Germinal center (tissue), 1 donor: ENCODE results near the gene EHD3.

Experiments used
- DNase-seq: peaks from one replicate; pipeline ENCODE4 v3.0.0; 2012; ENCODE audit warnings: mixed read lengths, low spot score

The EHD3 gene

DNA sequence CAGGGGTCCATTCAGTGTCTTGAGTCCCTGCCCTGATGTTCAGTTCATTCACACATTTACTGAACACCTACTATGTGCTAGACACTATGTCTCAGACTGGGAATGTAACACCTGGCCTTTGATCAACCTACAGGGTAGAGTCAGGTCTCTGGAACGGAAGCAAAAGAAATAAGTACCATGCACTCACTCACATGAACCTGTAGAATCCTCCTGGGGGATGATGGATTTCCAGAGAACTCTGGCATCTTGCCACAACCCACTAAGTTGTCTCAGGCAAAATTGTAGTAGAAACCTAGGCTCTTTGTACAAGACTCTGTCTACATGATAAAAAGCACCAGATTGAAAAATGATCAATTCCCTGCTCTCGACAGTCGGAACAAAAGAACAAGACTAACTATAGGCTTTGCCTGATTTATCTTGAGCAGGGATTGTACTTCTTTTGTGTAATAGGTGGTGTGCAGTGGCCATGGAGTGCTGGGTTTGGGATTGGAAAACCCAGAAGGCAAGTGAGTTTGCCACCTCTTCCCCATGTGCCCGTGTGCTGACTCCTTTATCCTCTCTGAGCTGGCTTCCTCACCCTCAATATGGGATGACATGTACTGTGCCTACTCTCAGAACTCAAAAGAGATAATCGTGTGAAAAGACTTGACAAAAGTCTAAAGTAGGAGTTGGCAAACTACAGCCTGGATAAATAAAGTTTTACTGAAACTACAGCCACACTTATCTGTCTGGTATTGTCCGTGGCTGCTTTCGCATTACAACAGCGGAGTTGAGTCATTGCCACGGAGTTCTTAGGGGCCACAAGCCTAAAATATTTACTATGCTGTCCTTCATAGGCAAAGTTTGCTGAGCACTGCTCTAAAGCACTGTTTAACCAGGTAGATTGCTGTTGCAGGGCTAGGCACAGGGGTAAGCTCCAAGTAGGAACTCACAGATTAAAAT, 21.0 kb upstream of the EHD3 start:
- no peak for DNase-seq

DNA sequence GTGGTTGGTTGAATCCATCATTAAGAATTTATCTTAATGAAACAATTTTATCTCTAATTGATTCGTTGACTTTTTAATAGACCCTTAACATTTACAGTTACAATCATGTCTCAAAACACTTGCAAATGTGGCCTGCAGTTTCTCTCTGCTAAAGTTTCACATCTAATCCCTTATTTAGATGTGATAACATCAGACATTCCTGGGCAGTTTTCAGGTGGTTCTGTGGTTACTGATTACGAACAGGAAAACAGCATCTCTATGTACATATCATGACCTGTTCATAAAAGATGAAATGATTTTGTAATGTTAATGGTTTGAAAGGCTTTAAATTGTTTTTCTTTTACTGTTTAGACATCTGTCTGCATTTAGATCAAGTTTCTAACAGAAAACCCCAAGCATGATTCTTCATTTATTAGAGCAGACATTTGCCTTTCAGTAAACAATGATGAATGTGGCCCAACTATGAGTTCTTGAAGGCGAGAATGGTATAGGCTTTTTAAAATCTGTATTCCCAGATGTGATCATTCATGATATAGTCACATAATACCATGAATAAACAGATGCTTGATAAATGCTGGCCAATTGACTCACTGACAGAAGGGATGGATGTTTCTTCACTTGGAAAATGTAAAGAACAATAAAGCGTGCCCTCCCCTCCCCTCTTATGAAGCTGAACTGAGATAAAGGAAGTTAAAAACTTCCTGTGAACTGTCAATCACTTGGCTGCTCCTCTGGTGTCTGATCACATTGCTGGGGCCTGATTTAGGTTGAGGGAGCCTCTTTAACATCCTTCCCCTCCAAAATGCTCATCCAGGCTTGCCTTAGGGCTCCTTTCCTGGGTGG, 20.1 kb upstream of the EHD3 start:
- DNase-seq, result no peak

DNA sequence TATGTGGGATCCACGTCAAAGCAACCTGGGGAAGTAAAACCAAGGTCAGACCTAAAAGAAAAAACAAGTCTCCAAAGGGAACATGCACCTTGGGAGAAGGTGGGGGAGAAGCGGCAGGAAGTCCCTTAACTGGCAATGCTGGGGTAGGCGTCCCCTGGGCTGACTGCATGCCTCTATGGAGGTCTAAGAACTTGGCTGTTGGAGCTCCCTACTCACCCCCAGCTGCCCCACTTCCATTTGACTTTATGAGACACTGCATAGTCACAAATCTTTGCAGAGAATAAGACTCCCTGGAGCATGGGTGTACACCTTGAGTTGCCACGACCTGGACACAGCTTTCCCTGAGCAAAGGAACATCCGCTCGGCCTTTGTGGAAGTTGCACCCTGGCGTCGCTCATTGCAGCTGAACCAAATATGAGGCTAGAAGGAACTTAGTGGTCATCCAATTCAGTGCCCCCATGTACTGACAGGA, 19.5 kb upstream of the EHD3 start:
- no peak for DNase-seq

DNA sequence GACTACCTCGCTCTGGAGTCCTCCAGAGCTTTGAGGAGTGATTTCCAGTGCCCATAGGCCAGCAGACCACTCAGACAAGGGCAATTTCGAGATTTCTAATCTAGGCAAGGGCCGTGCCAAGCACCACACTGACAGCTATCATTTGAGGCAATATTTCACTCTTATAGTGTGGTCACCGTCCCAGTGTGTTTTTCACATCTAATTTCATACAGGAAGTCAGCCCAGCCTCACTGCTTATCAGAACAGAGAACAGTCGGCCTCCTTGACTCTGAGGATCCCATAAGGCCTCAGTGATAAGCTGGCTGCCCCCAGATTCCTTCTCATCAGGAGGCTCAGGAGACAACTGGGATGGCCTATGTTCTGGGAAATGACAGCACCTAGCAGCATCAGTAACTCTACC, 17.2 kb upstream of the EHD3 start:
- DNase-seq, result no peak

DNA sequence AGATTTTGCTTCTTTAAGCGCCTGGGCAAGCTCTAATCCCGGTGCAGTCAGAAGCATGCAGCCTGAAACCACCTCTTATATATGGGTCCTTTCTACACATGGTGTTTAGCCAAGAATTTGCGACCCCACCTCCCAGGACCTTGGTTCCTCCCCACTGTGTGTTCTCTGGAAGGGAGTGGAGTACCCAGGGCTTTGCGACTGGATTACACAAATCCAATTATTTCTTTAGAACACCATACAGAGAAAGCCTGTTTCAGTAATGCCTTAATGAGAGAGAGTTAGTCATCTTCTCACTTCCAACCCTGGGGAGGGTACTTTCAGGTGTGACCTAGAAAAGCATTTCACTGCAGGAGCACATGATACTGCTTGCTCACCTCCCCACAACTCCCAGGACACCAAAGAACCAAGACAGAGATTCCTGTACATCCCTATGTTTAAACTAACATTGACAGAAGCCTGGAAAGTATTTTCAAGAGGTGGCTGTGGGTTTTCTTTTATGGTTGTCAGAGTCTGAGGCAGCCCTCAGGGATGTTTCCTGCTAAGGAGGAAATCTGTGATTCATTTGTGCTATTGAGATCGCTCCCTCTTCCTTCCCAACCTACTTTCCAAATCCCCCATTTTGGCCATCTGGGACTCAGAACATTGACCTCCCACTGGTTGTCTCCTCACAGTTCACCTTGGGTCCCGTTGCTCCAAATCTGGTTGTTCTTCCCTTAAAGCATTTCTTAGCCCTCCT, 16.3 kb upstream of the EHD3 start, which contains the start of gene CAPN14:
CAPN14 (minus strand) TSS at position 51 of the 736 bp plus-strand sequence. CDS start 12,068 bp downstream, outside the sequence.
- DNase-seq, result no peak

DNA sequence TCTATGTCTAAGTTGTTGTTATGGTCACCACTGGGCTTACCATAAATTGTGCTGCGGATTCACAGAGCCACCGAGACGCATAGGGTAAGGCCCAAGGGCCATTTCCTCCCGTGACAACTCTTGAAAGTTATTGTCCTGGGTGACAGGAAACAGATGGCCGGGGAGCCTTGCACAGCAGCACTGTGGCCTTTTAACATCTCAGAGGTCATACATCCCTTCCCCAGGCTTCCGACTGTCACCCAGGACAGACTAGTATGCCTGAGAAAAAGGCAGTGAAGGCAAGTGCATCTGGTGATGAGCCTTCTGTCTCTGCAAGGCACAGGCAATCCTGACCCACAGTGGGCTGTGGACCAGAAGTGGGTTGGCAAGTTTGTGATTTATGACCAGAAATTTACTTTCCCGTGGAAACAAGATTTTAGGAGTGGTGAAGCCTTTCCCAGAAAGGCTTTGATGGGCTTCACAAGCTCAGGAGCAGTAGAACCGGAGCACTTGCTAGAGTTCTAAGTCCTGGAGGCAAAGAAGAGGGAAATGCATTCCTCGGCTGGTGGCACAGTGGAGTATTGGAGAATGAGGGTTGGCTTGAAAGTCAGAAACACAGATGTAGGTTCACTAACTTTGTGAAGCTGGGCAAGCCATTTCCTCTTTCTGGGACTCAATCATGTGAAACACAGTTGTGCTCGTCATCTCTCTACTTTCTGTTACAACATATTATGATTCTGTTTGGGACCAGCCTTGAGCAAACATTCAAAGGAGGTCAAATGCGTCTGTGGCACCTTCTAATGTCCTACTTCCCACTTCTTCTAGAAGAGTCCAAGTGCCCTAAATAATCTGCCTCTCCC, 14.6 kb upstream of the EHD3 start:
- peak; percentile 77 for DNase-seq

DNA sequence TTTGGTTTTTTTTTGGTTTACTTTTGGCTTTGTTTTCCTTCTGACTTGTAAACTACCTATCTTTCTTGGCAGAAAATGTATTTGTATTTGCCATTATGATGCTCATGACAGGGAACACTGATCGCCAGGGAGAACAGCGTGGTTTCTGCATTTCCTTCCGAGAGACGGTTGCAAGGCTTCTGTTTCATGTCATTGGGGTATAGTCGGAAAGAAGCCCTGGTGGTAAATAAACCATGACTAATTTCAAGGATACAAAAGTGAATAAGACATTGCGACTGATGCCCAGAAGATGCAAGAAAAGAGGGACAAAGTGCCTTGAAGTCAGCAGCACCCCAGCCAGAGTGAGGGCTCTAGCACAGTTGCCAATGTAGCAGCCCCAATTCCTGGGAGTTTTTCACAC, 12.4 kb upstream of the EHD3 start:
- DNase-seq, result no peak

DNA sequence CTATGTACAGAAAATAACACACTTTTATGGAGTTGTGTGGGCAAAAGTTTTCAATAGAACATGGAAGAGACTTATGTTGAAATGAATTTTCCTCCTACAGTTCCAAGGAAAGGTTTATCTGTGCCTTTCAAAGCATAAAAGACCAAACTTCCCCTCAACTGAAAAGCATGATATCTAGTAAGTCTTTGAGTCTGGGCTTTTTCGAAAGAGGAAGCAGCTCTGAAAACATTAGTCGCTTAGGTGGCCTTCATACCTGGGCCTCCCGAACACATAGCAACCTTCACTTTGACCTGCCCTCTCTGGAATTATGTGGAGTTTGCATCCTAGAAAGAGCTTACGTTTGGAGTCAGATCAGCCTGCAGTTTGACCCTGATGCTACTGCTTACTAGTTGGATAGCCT, 11.9 kb upstream of the EHD3 start:
- DNase-seq, result peak; percentile 49

DNA sequence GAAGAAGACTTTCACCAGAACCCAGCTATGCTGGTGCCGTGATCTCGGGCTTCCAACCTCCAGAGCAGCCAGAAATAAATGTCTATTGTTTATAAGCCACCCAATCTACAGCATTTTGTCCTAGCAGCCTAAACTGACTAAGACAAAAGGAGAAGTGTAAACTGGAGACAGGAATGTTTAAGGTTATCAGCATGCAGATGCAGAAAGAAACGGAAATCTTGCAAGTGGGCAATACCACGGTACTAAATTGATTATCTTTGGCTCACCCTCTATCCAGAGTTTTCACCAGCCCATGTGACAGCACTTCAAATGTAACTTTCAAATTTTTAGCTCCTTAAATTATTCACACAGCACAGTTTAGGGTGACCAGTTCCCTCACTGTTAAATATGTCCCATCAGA, 10.9 kb upstream of the EHD3 start:
- no peak for DNase-seq

DNA sequence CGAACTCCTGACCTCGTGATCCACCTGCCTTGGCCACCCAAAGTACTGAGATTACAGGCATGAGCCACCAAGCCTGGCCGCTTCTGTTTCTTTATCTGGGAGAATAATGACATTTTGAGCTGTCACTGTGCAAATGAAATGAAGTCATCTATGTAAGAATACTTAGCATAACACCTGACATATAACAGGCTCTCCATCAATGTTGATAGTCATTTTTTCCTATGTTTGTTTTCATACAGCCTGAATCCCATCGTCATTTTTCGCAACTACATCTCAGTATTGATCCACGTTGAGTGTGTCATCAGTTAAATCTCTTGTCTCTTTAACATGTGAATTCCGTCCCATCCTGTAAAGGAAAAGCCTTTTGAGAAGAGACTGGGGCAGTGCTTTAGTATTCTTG, 10.2 kb upstream of the EHD3 start:
- no peak for DNase-seq

DNA sequence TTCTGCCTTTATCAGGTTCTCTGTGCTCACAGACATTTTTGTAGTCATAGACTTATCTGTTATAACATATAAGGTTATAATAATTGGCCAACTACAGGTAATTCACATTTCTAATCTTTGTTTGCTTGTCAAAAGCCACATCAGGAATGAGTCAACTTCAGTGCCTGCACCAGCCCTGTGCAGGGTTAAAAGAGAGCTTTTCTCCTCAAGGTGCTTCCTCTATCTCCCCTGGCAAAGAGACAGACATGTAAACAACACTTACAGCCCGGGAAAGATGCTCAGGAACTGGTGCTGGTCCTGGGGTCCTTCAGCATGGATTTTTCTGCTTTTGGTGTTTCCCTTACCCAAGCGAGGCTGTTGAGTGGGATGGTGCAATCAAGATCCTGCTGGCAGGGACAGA, 7.7 kb upstream of the EHD3 start:
- no peak for DNase-seq

DNA sequence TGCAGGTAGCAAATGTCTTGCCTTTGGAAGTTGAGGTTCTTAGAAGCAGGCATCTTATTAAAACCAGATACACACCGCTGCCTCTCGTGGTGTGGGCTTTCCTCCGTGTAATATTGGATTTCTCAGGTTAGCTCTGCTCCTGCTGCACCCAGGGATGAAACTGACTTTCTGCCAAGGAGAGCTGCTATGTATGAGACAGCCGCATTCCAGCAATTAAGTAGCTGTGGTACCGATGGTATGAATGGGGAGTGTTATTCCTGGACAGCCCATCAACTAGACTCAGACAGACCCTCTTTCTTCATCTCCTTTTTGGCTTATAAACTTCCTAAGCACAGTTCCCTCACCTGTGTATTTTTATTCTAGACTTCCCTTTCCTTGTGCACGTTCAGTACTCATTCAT, 6.8 kb upstream of the EHD3 start:
- no peak for DNase-seq

DNA sequence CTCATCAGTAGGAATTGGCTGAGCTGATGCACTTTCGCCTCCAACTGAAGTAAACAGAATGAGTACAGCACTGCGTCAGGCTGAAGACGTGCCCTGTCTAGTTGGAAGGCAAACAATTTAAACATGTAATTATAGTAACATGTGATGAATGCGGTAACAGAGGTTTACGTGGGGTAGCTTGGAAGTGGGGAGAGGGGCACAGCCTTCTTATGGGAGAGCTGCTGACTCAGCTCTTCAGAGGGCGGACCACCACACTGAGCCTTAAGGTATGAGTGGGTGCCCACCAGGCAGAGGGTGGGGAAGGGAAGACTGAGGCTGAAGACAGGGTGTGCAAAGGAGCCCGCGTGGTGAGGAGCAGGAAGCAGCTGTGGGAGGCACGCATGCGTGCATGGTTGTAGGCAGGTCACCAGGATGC, 6.2 kb upstream of the EHD3 start:
- no peak for DNase-seq

DNA sequence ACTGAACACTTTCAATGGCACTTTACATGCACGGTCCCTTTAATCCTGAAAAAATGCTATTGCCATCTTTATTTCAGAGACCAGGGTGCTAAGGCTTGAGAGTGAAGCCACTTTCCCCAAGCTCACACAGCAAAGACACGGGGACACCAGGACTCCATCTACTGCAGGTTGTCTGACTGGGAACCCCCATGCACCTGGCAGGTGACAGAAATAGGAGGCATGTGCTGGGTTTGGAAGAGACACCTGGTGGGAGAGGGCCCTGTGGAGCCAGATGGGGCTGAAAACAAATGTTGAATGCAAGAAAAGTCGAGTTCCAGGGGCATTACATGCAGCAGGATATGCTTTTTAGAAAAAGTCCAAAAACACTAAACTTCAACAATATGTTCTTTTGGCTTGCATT, 5.2 kb upstream of the EHD3 start:
- no peak for DNase-seq

DNA sequence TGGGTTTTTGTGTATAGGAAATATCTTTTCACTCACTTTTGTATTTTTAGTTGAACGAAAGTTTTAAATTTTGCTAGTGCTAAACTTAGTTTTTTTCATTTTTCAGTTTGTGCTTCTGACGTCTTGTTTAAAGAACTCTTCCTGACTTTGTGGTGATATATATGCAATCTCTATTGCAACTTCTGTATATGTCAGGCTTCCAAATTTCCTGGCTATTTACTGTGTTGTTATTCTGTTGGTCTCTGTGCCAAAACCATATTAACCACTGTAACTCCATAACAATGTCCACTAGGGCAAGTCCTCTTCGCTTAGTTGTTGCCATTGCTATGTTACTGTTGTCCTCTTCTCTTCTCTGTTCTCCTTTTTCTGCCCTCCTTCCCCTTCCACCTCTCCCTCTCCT, 3.2 kb upstream of the EHD3 start:
- no peak for DNase-seq

DNA sequence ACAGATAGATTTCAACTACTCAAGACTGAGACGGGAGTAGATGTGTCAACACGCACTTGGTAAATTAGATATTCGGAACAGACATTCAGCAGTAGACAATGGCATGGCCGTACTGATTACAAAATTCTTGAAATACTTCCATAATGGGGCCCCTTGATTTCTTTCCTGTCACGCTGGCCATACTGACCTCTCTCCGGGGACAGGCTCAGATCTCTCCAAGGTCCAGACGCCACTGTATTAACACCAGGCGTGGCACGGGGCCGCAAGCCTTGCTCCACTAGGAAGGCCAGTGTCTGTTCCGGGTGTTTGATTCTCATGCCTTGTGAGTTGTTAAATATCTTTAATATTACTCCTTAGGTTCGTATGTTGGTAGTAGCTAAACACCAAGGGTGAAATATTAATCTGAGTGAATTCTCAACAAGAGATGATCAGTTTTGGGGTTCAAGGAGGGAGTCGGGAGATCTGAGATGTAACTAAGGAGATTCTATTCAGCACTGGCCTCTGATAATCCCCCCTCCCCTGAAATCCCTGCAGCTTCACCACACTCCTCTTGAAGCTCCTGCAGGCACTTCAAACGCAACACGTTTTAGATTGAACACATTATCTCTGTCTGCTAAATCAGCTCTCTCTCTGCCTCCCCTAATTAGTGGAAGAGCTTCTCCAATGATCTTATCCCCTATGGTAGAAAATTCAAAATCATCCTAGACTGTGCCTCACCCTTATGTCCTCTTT, 2.2 kb upstream of the EHD3 start:
- DNase-seq, result no peak

DNA sequence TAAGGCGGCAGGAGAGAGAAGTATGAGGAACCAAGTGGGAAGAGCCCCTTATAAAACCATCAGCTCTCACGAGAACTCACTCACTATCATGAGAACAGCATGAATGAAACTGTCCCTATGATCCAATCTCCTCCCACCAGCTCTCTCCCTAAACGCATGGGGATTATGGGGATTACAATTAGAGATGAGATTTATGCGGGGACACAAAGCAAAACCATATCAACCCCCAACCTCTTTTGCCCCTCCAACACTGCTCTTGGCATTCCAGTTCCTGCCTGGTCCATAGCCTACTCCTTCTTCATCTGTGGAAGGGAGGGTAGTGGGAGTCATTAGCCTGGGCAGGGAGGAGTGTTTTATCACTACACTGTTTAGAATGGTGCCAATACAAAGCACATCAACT, 1.4 kb upstream of the EHD3 start:
- no peak for DNase-seq

DNA sequence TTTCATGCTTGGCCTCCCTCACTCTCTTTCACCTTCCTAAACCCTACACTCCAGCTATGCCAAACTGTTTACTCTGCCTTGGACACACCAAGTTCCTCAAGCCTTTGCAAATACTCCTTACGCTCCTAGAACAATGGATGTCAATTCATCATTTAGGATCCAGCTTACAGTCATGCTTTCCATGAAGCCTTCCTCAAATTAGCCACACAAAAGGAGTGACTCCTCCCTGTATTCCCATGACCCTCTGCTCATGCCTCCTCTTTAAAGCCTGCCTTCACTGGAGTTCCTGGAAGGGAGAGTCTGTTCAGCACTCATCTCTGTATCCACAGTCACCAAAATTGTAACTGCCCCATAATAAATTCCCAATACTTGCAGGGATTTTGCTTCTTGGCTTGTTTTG, 721 bp upstream of the EHD3 start:
- DNase-seq, result no peak

DNA sequence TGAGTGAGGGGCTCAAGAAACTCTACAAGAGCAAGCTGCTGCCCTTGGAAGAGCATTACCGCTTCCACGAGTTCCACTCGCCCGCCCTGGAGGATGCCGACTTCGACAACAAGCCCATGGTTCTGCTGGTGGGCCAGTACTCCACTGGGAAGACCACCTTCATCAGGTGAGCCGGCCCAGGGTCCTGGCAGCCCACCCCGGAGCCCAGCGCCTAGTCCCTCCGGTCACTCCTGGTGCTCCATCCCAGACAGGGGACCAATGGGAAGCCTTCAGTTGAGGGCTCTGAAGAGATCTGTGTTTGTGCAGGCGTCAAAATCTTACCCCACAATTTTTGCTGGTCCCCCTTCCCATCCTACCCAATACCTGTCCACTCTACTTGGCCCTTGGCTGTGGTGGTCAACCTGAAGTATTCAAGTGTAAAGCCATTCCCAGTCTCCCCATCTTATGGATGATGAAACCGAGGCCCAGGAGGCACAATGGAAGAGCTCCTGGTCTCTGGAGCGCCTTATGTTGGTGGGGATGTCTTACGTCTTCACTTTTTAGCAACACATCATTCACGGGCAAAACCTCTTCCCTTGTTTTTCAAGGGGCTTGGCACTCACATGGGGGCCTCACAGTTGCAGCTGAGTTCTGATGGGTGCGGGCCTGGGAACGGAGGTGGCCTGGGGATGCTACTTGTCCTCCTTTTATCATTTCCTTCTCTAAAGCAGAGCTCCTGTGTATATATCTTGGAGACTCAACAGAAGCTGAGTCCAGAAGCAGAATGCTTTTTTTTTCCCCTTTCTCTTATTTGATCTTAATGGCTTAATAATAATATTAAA, 941 bp downstream of the EHD3 start:
- no peak for DNase-seq

DNA sequence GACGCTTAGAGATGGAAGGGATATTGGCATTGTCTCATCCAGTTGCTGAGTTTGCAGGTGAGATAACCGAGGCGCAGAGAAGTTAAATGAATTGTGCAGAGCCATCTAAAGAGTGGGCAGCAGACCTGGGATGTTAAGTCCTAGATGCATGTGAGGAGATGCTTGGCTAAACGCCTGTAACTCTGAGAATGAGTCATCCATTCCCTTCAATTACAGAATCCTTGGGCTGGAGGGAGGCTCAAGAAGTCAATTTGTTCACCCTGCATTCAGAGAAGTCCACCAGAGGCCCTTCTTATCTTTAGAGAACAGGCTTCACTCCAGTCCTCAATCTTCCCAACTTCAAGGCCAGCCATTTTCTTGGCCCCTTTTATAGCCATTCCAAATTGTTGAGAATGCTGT, 1.6 kb downstream of the EHD3 start:
- DNase-seq, result no peak
